Heart left ventricle (tissue), 16 donors: ENCODE data around the gene CHST4. TPM values are rescaled to one million over a fixed set of nuclear protein-coding genes. Genes with fewer than 3 reads are reported as not detected.

Experiments used
- ATAC-seq, 4 donors: fragments of 200-7000 bp; cut with Tn5 transposase; one replicate each; pipeline ENCODE4 v1.9.1; 2020 to 2022; ENCODE audit warnings: moderate library complexity in 4 of 4, mild to moderate bottlenecking in 3 of 4, moderate number of reproducible peaks in 1 of 4
- DNase-seq, 5 donors: peaks; one replicate each; pipeline ENCODE4 v3.0.0-alpha.2; 2020
- H3K27ac ChIP-seq, 12 donors: fragments of 200-600 bp; sonication (generic) in 4 of 12; one replicate each; pipeline versions ENCODE4 v1.5.0 to v1.8.0; 2016 to 2022; ENCODE audit warnings: mild to moderate bottlenecking in 2 of 12
- H3K27me3 ChIP-seq, 9 donors: fragments of 200-600 bp; sonication (generic) in 2 of 9; one replicate each; pipeline versions ENCODE4 v1.5.1 to v1.8.0; 2016 to 2022; ENCODE audit warnings: mild to moderate bottlenecking in 3 of 9
- H3K36me3 ChIP-seq, 9 donors: fragments of 200-600 bp; sonication (generic) in 2 of 9; one replicate each; pipeline versions ENCODE4 v1.5.0 to v1.8.0; 2018 to 2022; ENCODE audit warnings: mild to moderate bottlenecking in 2 of 9
- H3K4me1 ChIP-seq, 12 donors: fragments of 200-600 bp; sonication (generic) in 4 of 12; one replicate each; pipeline versions ENCODE4 v1.5.0 to v1.8.0; 2016 to 2022; ENCODE audit warnings: mild to moderate bottlenecking in 3 of 12
- H3K4me3 ChIP-seq, 12 donors: fragments of 200-600 bp; sonication (generic) in 4 of 12; one replicate each; pipeline versions ENCODE4 v1.5.0 to v1.8.0; 2017 to 2022; ENCODE audit warnings: mild to moderate bottlenecking in 9 of 12, moderate library complexity in 4 of 12
- H3K9me3 ChIP-seq, 12 donors: fragments of 200-600 bp; sonication (generic) in 4 of 12; one replicate each; pipeline versions ENCODE4 v1.5.0 to v1.8.0; 2016 to 2022; ENCODE audit warnings: mild to moderate bottlenecking in 1 of 12
- CTCF ChIP-seq, 12 donors: fragments of 200-600 bp; sonication (generic) in 4 of 12; IDR thresholded peaks; one replicate each; pipeline versions ENCODE4 v1.5.0 to v1.8.0; 2018 to 2022; ENCODE audit warnings: antibody characterized with exemption in 12 of 12, mild to moderate bottlenecking in 5 of 12
- POLR2A ChIP-seq, 2 donors: fragments of 450-650 bp; IDR thresholded peaks; one replicate each; pipeline ENCODE4 v1.6.1; 2017; ENCODE audit warnings: antibody characterized with exemption in 2 of 2, mild to moderate bottlenecking in 2 of 2, moderate library complexity in 2 of 2
- WGBS, 4 donors: extraction: QIAGEN DNeasy Blood & Tissue Kit in 2 of 4; methylation state at CpG; one replicate each; pipeline versions ENCODE4 v1.1.5 to v1.1.7; 2013 to 2018; 5-methylcytosine and 5-hydroxymethylcytosine counted together
- intact Hi-C, 10 donors: fragments of 100-400 bp; cut with DNase I; formaldehyde crosslinking; loops; one replicate each; pipeline versions ENCODE4 v1.11.1 to v1.14.2; 2022
- polyA plus RNA-seq, 2 donors: library from polyadenylated mRNA; stranded (reverse); fragments of 200-250 nt; gene quantifications; one replicate each; pipeline ENCODE4 v1.2.3, GENCODE V29; 2013
- total RNA-seq, 9 donors: library from RNA; depleted of rRNA in 2 of 9; stranded (reverse); fragments of >200 nt in 2 of 9; fragmentation: NEBNext Ultra II Directional in 3 of 9; extraction: Animal tissue kit (Norgen Biotek cat#: 25700) in 3 of 9; gene quantifications; one replicate each; pipeline versions ENCODE4 v1.1.0 to v1.2.4, GENCODE V29; 2016 to 2023
- donor health status: ischemic (EF 13 %, LVEDD 7.1; RV severe dilation, severe dysfunction).
- donor health status: healthy with polysubstance abuse.
- donor health status: DM: no; HTN: yes; CAD: no.
- donor health status: DM: no; HTN: no; CAD: no.
- donor health status: ischemic (EF 25% LVEDD 6.9; RV normal size, moderate dysfunction).
- donor health status: ischemic (EF 25% LVEDD 5.7; RV mildly dilated, moderate dysfunction).
- donor health status: healthy.
- donor health status: DM: yes; HTN: yes; CAD: no.
- donor health status: ischemic (EF 35%, LVEDD 5.7; RV mildly dilated, moderate dysfunction).
- donor health status: nonischemic (EF 11% LVEDD 7.7; RV severe dilation, severe dysfunction).
- donor health status: DM: yes; HTN: yes; CAD: no.
- donor health status: PGD.
- donor health status: ischemic (EF 29% LVEDD 5.4; RV normal size, mild dysfunction).
- donor health status: nonischemic (EF 23%, LVEDD 6.1; RV moderate dilation, normal function).

Gene CHST4
- total and polyA plus RNA-seq, 11 donors: 0.57 TPM; not detected in 10

- Histone ChIP-seq H3K27ac (peak overlapping the region in 7 of 12 donors; percentile 3 to 67 (median 43)), H3K4me3 (peak overlapping the region; percentile 24 to 93 (median 60)), H3K9me3 (peaks cover 0 to 22% (median 2%) of the 10 kb centered on the region in 12 donors), H3K4me1 (peaks cover 0 to 14% (median 2%) of the 10 kb centered on the region in 12 donors), H3K36me3 (no peaks in the 10 kb centered on the region), H3K27me3 (peaks cover 0 to 3% (median 0%) of the 10 kb centered on the region in 9 donors)
- ATAC-seq: peak in 1 of 4 donors; percentile 10
- 11 to 14% (median 13%) methylated on average over 19 of the region's 19 CpGs for WGBS, 4 donors
- intact Hi-C loops: no loop called here
- no peak for DNase-seq
- TF ChIP-seq CTCF (IDR thresholded peaks at IDR 0.05) (no peak), POLR2A (IDR thresholded peaks at IDR 0.05) (no peak)
Measured at GRCh38 chr16:71564335-71564967, 38.2 kb downstream of the CHST4 start.

GRCh38 chr16:71565812-71566700 lies 39.8 kb downstream of the CHST4 start:
- WGBS, 4 donors: 51 to 59% (median 55%) methylated on average over 8 to 9 of the region's 9 CpGs
- no peak overlapping the region for H3K27ac ChIP-seq

GRCh38 chr16:71567931-71568330 lies 41.7 kb downstream of the CHST4 start:
- Histone ChIP-seq H3K36me3 (no peaks in the 10 kb centered on the region), H3K4me3 (no peak overlapping the region), H3K9me3 (peaks cover 0 to under 1% (median 0%) of the 10 kb centered on the region in 12 donors), H3K27ac (no peak overlapping the region), H3K4me1 (peaks cover 0 to 14% (median 2%) of the 10 kb centered on the region in 12 donors), H3K27me3 (no peaks in the 10 kb centered on the region)
- intact Hi-C loops: no loop called here
- no peak for ATAC-seq
- DNase-seq: no peak
- 89 to 97% (median 94%) methylated on average over 8 of the region's 8 CpGs for WGBS, 4 donors
- TF ChIP-seq CTCF (IDR thresholded peaks at IDR 0.05) (no peak), POLR2A (IDR thresholded peaks at IDR 0.05) (no peak)

More at GRCh38 chr16:71565812-71566700, 39.8 kb downstream of the CHST4 start:
- TF ChIP-seq POLR2A (IDR thresholded peaks at IDR 0.05): no peak
- ATAC-seq: no peak
- Histone ChIP-seq H3K4me1 (peaks cover 0 to 14% (median 2%) of the 10 kb centered on the region in 12 donors), H3K4me3 (peak overlapping the region in 2 of 12 donors; percentile 62 to 76), H3K9me3 (peaks cover 0 to 20% (median 2%) of the 10 kb centered on the region in 12 donors), H3K36me3 (no peaks in the 10 kb centered on the region), H3K27me3 (peaks cover 0 to under 1% (median 0%) of the 10 kb centered on the region in 9 donors)
- intact Hi-C loops: no loop called here
- no peak for DNase-seq

GRCh38 chr16:71568551-71568950 lies 42.3 kb downstream of the CHST4 start:
- H3K27ac ChIP-seq: no peak overlapping the region
- peaks cover 0 to 14% (median 2%) of the 10 kb centered on the region in 12 donors for H3K4me1 ChIP-seq
- no peak overlapping the region for H3K4me3 ChIP-seq
- H3K9me3 ChIP-seq: no peaks in the 10 kb centered on the region
- intact Hi-C loops: no loop called here
- 43 to 50% (median 46%) methylated on average over 4 of the region's 4 CpGs for WGBS, 4 donors
- ATAC-seq (no peak), DNase-seq (no peak)
- H3K27me3 ChIP-seq: no peaks in the 10 kb centered on the region
- no peaks in the 10 kb centered on the region for H3K36me3 ChIP-seq
- TF ChIP-seq POLR2A (IDR thresholded peaks at IDR 0.05) (no peak), CTCF (IDR thresholded peaks at IDR 0.05) (no peak)
